OCI-LY1 (cell line): ENCODE results near the gene ST14.

Source experiments
- CTCF ChIP-seq: fragments of 200-600 bp; sonication (generic), shearing (Covaris generic); IDR thresholded peaks from 2 replicates; pipeline ENCODE4 v1.5.1; 2017; ENCODE audit warnings: mild to moderate bottlenecking, antibody characterized with exemption, low read length, moderate library complexity, mixed read lengths
- EZH2 ChIP-seq: fragments of 200-600 bp; sonication (generic), shearing (Covaris generic); IDR thresholded peaks from 2 replicates; pipeline ENCODE4 v1.8.0; 2017; ENCODE audit warnings: borderline replicate concordance, mixed run types, mild to moderate bottlenecking, antibody characterized with exemption, low read length, moderate library complexity, mixed read lengths

- TF ChIP-seq CTCF, result no peak
- no peak for TF ChIP-seq EZH2
Measured at GRCh38 chr11:130144141-130144540, 15.4 kb upstream of the ST14 start.
